ENCODE measurements around the gene HEXIM2. TPM values are rescaled to one million over a fixed set of nuclear protein-coding genes. Genes with fewer than 3 reads are reported as not detected.

Gene HEXIM2
- total and polyA plus RNA-seq, 11 donors = 3.4 to 7.5 (median 5.7) TPM

GRCh38 chr17:45146890-45147580, 14.6 kb upstream of the HEXIM2 start:
- no peaks in the 10 kb centered on the region for H3K36me3 ChIP-seq
- H3K27ac ChIP-seq = peak overlapping the region; percentile 93 to 100 (median 99)
- H3K4me3 ChIP-seq = peak overlapping the region; percentile 32 to 93 (median 76)
- no peaks in the 10 kb centered on the region for H3K9me3 ChIP-seq
- ATAC-seq = peak; percentile 1 to 21 (median 2)
- WGBS, 4 donors = 8 to 10% (median 10%) methylated on average over 19 to 29 of the region's 29 CpGs
- no peaks in the 10 kb centered on the region for H3K27me3 ChIP-seq
- no peak for TF ChIP-seq CTCF (IDR thresholded peaks at IDR 0.05)
- TF ChIP-seq POLR2A (IDR thresholded peaks at IDR 0.05) = no peak
- DNase-seq = peak in 4 of 5 donors; percentile 43 to 89 (median 82)
- intact Hi-C loops (cut with DNase I) = loop anchor here in 1 of 10 donors (1.0 to 5.0 kb wide), 2 partner anchors 14 to 50 kb away; partner anchors contain the start of gene HEXIM2
- H3K4me1 ChIP-seq = peaks cover 5 to 59% (median 38%) of the 10 kb centered on the region in 12 donors

GRCh38 chr17:45147581-45148182, 14.0 kb upstream of the HEXIM2 start:
- no peaks in the 10 kb centered on the region for H3K27me3 ChIP-seq
- WGBS, 4 donors = 0% methylated on average over 37 to 38 of the region's 38 CpGs
- TF ChIP-seq CTCF (IDR thresholded peaks at IDR 0.05) (no peak), POLR2A (IDR thresholded peaks at IDR 0.05) (no peak)
- H3K4me1 ChIP-seq = peaks cover 5 to 65% (median 39%) of the 10 kb centered on the region in 12 donors
- H3K9me3 ChIP-seq = no peaks in the 10 kb centered on the region
- H3K4me3 ChIP-seq = peak overlapping the region; percentile 32 to 93 (median 76)
- ATAC-seq (peak; percentile 29 to 44 (median 36)), DNase-seq (peak; percentile 84 to 89 (median 85))
- intact Hi-C loops (cut with DNase I) = loop anchor here in 6 of 10 donors (1.0 to 5.0 kb wide), 2 partner anchors 14 to 50 kb away; partner anchors contain the start of gene HEXIM2 (in 6 of the 6)
- H3K36me3 ChIP-seq = no peaks in the 10 kb centered on the region
- H3K27ac ChIP-seq = peak overlapping the region; percentile 93 to 100 (median 99)

- peak within 1 kb of the TSS; percentile 95 to 100 (median 99) for H3K27ac ChIP-seq
- TF ChIP-seq CTCF (IDR thresholded peaks at IDR 0.05) = no peak
- TF ChIP-seq POLR2A (IDR thresholded peaks at IDR 0.05) = peak; percentile 79 to 99
- intact Hi-C loops (cut with DNase I) = loop anchor here in 6 of 10 donors (1.0 to 5.0 kb wide), 2 partner anchors 13 to 49 kb away; partner anchors contain the start of gene HEXIM2 (in 5 of the 6)
- H3K4me3 ChIP-seq = peak within 1 kb of the TSS; percentile 63 to 93 (median 79)
- no peaks in the 10 kb centered on the region for H3K9me3 ChIP-seq
- no peaks in the 10 kb centered on the region for H3K27me3 ChIP-seq
- DNase-seq (peak; percentile 99 to 100 (median 99)), ATAC-seq (peak; percentile 80 to 88 (median 84))
- no peaks in the 10 kb centered on the region for H3K36me3 ChIP-seq
- peaks cover 5 to 67% (median 36%) of the 10 kb centered on the region in 12 donors for H3K4me1 ChIP-seq
- 0 to 1% (median 0%) methylated on average over 58 of the region's 58 CpGs for WGBS, 4 donors
These were observed 13.3 kb upstream of the HEXIM2 start, which contains the start of gene HEXIM1 for GRCh38 chr17:45148183-45149036. HEXIM1 (plus strand) TSS chr17:45148475; CDS start chr17:45149191, 716 bp downstream.

Measured in heart left ventricle (tissue), 16 donors.